Ovary (tissue), 9 donors: ENCODE measurements around the gene MUCL3. TPM values are rescaled to one million over a fixed set of nuclear protein-coding genes. Genes with fewer than 3 reads are reported as not detected.

Experiments
- DNase-seq, 5 donors: peaks; one replicate each; pipeline ENCODE4 v3.0.0-alpha.2; 2019 to 2020
- H3K27ac ChIP-seq, 2 donors: fragments of 200-600 bp; one replicate each; pipeline versions ENCODE4 v1.5.1 to v1.8.0; 2019 to 2022
- H3K27me3 ChIP-seq: fragments of 200-600 bp; one replicate; pipeline ENCODE4 v1.8.0; 2022
- H3K36me3 ChIP-seq: fragments of 200-600 bp; sonication (generic); one replicate; pipeline ENCODE4 v1.5.1; 2019
- H3K4me1 ChIP-seq: one replicate; pipeline ENCODE4 v1.8.1; 2013; ENCODE audit warnings: mild to moderate bottlenecking, moderate library complexity; ENCODE audit not compliant: insufficient read depth
- H3K4me3 ChIP-seq: fragments of 200-600 bp; sonication (generic); one replicate; pipeline ENCODE4 v1.5.1; 2017
- H3K9me3 ChIP-seq, 2 donors: fragments of 200-600 bp in 1 of 2; sonication (generic) in 1 of 2; one replicate each; pipeline versions ENCODE4 v1.5.1 to v1.8.1; 2013 to 2019; ENCODE audit warnings: mild to moderate bottlenecking in 1 of 2, moderate library complexity in 1 of 2
- EP300 ChIP-seq: sonication (generic); formaldehyde crosslinking; IDR thresholded peaks from one replicate; pipeline ENCODE4 v1.6.1; 2017; ENCODE audit warnings: antibody characterized with exemption
- POLR2A ChIP-seq: fragments of 450-650 bp; IDR thresholded peaks from one replicate; pipeline ENCODE4 v1.6.1; 2017; ENCODE audit warnings: antibody characterized with exemption, mild to moderate bottlenecking, moderate library complexity
- WGBS, 3 donors: extraction: QIAGEN DNeasy Blood & Tissue Kit in 1 of 3; methylation state at CpG; one replicate each; pipeline versions ENCODE4 v1.1.5 to v1.1.7; 2013 to 2017; 5-methylcytosine and 5-hydroxymethylcytosine counted together
- intact Hi-C, 4 donors: fragments of 100-400 bp; cut with DNase I; formaldehyde crosslinking; loops; one replicate each; pipeline versions ENCODE4 v1.11.0 to v1.15.1; 2022 to 2023
- polyA plus RNA-seq, 2 donors: library from polyadenylated mRNA; stranded (reverse); fragments of 200-250 nt in 1 of 2; fragments of 350-450 nt in 1 of 2; fragmentation: Illumina TruSeq in 1 of 2; extraction: RNeasy Lipid Tissue Mini Kit (QIAGEN cat#74804) in 1 of 2; gene quantifications; one replicate each; pipeline ENCODE4 v1.2.3, GENCODE V29; 2013 to 2014
- total RNA-seq, 7 donors: library from RNA; depleted of rRNA in 2 of 7; stranded (reverse); fragments of >200 nt in 2 of 7; fragmentation: NEBNext Ultra II Directional in 3 of 7; extraction: Animal tissue kit (Norgen Biotek cat#: 25700) in 3 of 7; gene quantifications; one replicate each; pipeline versions ENCODE4 v1.1.0 to v1.2.4, GENCODE V29; 2016 to 2023
- TF ChIP-seq, protein P1 (sequence below), 3 donors: fragments of 450-650 bp in 2 of 3; fragments of 200-600 bp in 1 of 3; IDR thresholded peaks; one replicate each; pipeline versions ENCODE4 v1.5.1 to v1.8.0; 2016 to 2022; ENCODE audit warnings: antibody characterized with exemption in 3 of 3, mild to moderate bottlenecking in 1 of 3
- donor health status: DM: no; HTN: no; CAD: no; lungs with moderate emphysema.
- donor health status: DM: no; HTN: no; CAD: no.
- donor health status: Bipolar disorder and iron deficiency.
- donor health status: DM: yes; HTN: yes; CAD: no.
- donor health status: DM: no; HTN: no; CAD: no.
- donor health status: DM: yes; HTN: yes; CAD: no.

MUCL3 gene
- total and polyA plus RNA-seq, 9 donors: under 0.01 TPM; not detected in 8

DNA sequence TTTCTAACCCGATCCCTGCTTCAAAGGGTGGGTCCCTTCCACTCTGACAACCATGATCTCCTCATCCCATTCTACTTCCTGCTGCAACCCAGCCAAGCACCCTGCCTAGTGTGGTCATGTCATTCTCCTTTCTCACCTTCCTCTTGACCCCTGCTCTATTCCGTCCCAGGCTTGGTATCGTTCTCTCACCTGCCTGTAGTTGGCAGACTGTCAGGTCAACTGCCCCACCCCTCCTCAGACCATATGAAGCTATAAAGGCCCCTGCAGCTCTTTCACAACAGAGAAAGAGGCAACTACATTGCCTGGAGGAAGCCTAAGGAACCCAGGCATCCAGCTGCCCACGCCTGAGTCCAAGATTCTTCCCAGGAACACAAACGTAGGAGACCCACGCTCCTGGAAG lies 42.7 kb downstream of the MUCL3 start, which contains the start of gene MUC21:
Gene MUC21 (plus strand): TSS at position 280 of the 400 bp plus-strand sequence. CDS start 241 bp downstream, outside the sequence.
- Histone ChIP-seq H3K4me3 (no peak within 1 kb of the TSS), H3K4me1 (peaks cover 4% of the 10 kb centered on the region), H3K36me3 (no peaks in the 10 kb centered on the region), H3K27me3 (no peaks in the 10 kb centered on the region), H3K9me3 (no peaks in the 10 kb centered on the region), H3K27ac (no peak within 1 kb of the TSS)
- 87 to 90% (median 89%) methylated on average over 6 of the region's 6 CpGs for WGBS, 3 donors
- TF ChIP-seq EP300 (no peak), POLR2A (no peak)
- TF ChIP-seq, protein P1, sequence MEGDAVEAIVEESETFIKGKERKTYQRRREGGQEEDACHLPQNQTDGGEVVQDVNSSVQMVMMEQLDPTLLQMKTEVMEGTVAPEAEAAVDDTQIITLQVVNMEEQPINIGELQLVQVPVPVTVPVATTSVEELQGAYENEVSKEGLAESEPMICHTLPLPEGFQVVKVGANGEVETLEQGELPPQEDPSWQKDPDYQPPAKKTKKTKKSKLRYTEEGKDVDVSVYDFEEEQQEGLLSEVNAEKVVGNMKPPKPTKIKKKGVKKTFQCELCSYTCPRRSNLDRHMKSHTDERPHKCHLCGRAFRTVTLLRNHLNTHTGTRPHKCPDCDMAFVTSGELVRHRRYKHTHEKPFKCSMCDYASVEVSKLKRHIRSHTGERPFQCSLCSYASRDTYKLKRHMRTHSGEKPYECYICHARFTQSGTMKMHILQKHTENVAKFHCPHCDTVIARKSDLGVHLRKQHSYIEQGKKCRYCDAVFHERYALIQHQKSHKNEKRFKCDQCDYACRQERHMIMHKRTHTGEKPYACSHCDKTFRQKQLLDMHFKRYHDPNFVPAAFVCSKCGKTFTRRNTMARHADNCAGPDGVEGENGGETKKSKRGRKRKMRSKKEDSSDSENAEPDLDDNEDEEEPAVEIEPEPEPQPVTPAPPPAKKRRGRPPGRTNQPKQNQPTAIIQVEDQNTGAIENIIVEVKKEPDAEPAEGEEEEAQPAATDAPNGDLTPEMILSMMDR (IDR thresholded peaks at IDR 0.05): no peak
- intact Hi-C loops: no loop called here
- no peak for DNase-seq

DNA sequence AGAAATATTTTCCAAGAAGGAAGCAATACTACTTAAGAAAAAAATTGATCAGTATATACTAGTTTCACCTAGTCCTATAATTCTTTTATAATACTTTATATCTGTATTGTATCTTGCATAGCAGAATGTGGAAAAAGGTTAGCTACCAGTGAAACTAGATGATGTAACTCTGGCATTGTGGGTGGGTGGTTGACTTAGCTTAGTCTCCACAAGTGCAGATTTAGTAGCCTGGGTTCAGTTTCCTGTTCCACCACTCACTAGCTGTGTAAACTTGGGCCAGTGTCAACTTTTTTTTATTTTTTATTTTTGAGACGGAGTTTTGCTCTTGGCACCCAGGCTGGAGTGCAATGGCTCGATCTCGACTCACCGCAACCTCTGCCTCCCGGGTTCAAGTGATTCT lies 44.7 kb downstream of the MUCL3 start:
- Histone ChIP-seq H3K36me3 (no peaks in the 10 kb centered on the region), H3K27ac (no peak overlapping the region), H3K4me3 (no peak overlapping the region), H3K27me3 (no peaks in the 10 kb centered on the region), H3K4me1 (peaks cover 2% of the 10 kb centered on the region), H3K9me3 (no peaks in the 10 kb centered on the region)
- intact Hi-C loops: no loop called here
- no peak for DNase-seq
- TF ChIP-seq POLR2A: no peak
- no peak for TF ChIP-seq EP300
- TF ChIP-seq, protein P1 (IDR thresholded peaks at IDR 0.05): no peak
- 72 to 78% (median 74%) methylated on average over 5 of the region's 5 CpGs for WGBS, 3 donors

DNA sequence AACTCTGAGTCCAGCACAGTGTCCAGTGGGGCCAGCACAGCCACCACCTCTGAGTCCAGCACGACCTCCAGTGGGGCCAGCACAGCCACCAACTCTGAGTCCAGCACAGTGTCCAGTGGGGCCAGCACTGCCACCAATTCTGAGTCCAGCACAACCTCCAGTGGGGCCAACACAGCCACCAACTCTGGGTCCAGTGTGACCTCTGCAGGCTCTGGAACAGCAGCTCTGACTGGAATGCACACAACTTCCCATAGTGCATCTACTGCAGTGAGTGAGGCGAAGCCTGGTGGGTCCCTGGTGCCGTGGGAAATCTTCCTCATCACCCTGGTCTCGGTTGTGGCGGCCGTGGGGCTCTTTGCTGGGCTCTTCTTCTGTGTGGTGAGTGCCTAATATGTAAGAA lies 46.5 kb downstream of the MUCL3 start:
- H3K4me3 ChIP-seq: no peak overlapping the region
- no peaks in the 10 kb centered on the region for H3K36me3 ChIP-seq
- peaks cover 2% of the 10 kb centered on the region for H3K4me1 ChIP-seq
- WGBS, 3 donors: 81 to 93% (median 92%) methylated on average over 5 to 6 of the region's 6 CpGs
- intact Hi-C loops: no loop called here
- no peaks in the 10 kb centered on the region for H3K27me3 ChIP-seq
- TF ChIP-seq, protein P1 (IDR thresholded peaks at IDR 0.05): no peak
- TF ChIP-seq POLR2A (no peak), EP300 (no peak)
- no peak for DNase-seq
- no peak overlapping the region for H3K27ac ChIP-seq
- no peaks in the 10 kb centered on the region for H3K9me3 ChIP-seq

- Histone ChIP-seq H3K27ac (no peak overlapping the region), H3K36me3 (no peaks in the 10 kb centered on the region), H3K4me1 (no peaks in the 10 kb centered on the region), H3K9me3 (no peaks in the 10 kb centered on the region), H3K4me3 (no peak overlapping the region), H3K27me3 (no peaks in the 10 kb centered on the region)
- DNase-seq: no peak
- TF ChIP-seq POLR2A (no peak), EP300 (no peak)
- TF ChIP-seq, protein P1 (IDR thresholded peaks at IDR 0.05): no peak
- 83 to 87% (median 85%) methylated on average over 9 of the region's 9 CpGs for WGBS, 3 donors
- intact Hi-C loops: no loop called here
Observed at GRCh38 chr6:30988209-30988825, 47.5 kb downstream of the MUCL3 start.
